OCI-LY1 (cell line): ENCODE results near the gene TUBGCP4.

Experiments
- EZH2 ChIP-seq: fragments of 200-600 bp; sonication (generic), shearing (Covaris generic); IDR thresholded peaks from 2 replicates; pipeline ENCODE4 v1.8.0; 2017; ENCODE audit warnings: borderline replicate concordance, mixed run types, mild to moderate bottlenecking, antibody characterized with exemption, low read length, moderate library complexity, mixed read lengths
- TF ChIP-seq, protein P1 (sequence below): fragments of 200-600 bp; sonication (generic), shearing (Covaris generic); IDR thresholded peaks from 2 replicates; pipeline ENCODE4 v1.5.1; 2017; ENCODE audit warnings: mild to moderate bottlenecking, antibody characterized with exemption, low read length, moderate library complexity, mixed read lengths

DNA sequence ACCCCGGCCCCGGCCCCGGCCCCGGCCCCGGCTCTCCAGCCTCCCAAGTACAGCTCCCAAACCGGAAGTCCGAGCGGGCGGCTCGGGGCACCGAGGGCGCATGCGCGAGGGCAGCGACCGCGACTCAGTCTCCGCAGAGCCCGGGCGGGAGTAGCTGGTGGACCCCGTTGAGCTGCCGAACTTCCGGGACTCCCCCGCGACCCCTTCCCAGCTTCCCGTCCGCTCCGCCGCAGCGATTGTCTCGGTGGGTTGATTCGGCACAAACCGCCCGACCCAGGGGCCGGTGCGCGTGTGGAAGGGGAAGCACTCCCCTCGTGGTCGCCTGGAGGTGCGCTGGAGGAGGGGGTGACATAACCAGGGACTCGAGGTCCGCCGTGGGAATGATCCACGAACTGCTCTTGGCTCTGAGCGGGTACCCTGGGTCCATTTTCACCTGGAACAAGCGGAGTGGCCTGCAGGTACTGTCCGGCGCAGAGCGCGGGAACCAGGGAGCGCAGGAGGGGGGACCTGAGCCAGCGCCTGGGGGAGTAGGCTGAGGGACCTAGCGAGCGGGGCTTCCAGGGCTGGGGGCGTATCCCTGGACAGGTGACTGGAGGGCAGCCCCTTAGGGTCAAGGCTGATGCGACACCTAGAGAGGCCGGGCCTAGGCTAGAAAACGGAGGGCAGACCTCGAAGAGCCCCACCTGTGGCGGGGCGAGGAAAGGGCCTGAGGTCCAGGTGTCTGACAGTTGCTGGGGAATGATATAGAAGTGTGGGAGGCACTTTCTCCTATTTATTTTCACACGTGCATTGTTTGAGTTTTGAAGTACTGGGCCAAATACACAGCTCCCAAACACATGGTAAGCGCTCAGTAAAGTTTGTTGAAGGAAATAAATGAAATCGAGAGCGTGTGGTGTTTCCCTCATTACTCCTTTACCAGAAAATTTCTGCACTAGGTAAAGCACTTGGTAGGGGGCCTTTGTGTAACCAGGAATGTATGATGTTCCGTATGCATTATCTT lies at the start of gene TUBGCP4, which contains the start of gene ZSCAN29:
- TF ChIP-seq, protein P1, sequence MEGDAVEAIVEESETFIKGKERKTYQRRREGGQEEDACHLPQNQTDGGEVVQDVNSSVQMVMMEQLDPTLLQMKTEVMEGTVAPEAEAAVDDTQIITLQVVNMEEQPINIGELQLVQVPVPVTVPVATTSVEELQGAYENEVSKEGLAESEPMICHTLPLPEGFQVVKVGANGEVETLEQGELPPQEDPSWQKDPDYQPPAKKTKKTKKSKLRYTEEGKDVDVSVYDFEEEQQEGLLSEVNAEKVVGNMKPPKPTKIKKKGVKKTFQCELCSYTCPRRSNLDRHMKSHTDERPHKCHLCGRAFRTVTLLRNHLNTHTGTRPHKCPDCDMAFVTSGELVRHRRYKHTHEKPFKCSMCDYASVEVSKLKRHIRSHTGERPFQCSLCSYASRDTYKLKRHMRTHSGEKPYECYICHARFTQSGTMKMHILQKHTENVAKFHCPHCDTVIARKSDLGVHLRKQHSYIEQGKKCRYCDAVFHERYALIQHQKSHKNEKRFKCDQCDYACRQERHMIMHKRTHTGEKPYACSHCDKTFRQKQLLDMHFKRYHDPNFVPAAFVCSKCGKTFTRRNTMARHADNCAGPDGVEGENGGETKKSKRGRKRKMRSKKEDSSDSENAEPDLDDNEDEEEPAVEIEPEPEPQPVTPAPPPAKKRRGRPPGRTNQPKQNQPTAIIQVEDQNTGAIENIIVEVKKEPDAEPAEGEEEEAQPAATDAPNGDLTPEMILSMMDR = peak; percentile 58
- TF ChIP-seq EZH2 = no peak
